Esophagus muscularis mucosa (tissue), 4 donors: ENCODE results near the gene AREL1. TPM values are rescaled to one million over a fixed set of nuclear protein-coding genes. Genes with fewer than 3 reads are reported as not detected.

Experiments
- DNase-seq: peaks from one replicate; pipeline ENCODE4 v3.0.0-alpha.2; 2017; ENCODE audit errors: extremely low spot score
- H3K27ac ChIP-seq, 4 donors: fragments of 200-600 bp; sonication (generic); replicated peaks in 1 of 4; 1 replicate in 3 of 4; 2 replicates in 1 of 4; pipeline ENCODE4 v1.5.1; 2016 to 2019; ENCODE audit warnings: mild to moderate bottlenecking in 1 of 4
- H3K27me3 ChIP-seq, 4 donors: fragments of 200-600 bp; sonication (generic); one replicate each; pipeline versions ENCODE4 v1.5.1 to v1.6.0; 2016 to 2019
- H3K36me3 ChIP-seq, 4 donors: fragments of 200-600 bp; sonication (generic); one replicate each; pipeline ENCODE4 v1.5.1; 2016 to 2019
- H3K4me1 ChIP-seq, 4 donors: fragments of 200-600 bp; sonication (generic); one replicate each; pipeline ENCODE4 v1.5.1; 2016 to 2019
- H3K4me3 ChIP-seq, 4 donors: fragments of 200-600 bp; sonication (generic); 1 replicate in 2 of 4; 2 replicates in 2 of 4; pipeline ENCODE4 v1.5.1; 2016 to 2019; ENCODE audit warnings: mild to moderate bottlenecking in 4 of 4, moderate library complexity in 1 of 4
- H3K9me3 ChIP-seq, 4 donors: fragments of 200-600 bp; sonication (generic); 1 replicate in 3 of 4; 2 replicates in 1 of 4; pipeline ENCODE4 v1.5.1; 2016 to 2019
- CTCF ChIP-seq, 3 experiments: fragments of 200-600 bp in 2 of 3; fragments of 450-650 bp in 1 of 3; sonication (generic) in 2 of 3; IDR thresholded peaks; one replicate each; pipeline ENCODE4 v1.5.1; 2017 to 2019; ENCODE audit warnings: antibody characterized with exemption in 3 of 3, mild to moderate bottlenecking in 2 of 3, moderate library complexity in 1 of 3
- EP300 ChIP-seq: sonication (generic); formaldehyde crosslinking; IDR thresholded peaks from one replicate; pipeline ENCODE4 v1.6.1; 2017; ENCODE audit warnings: antibody characterized with exemption
- POLR2A ChIP-seq: fragments of 450-650 bp; IDR thresholded peaks from one replicate; pipeline ENCODE4 v1.6.1; 2017; ENCODE audit warnings: antibody characterized with exemption, moderate library complexity, mild to moderate bottlenecking, low read depth
- POLR2AphosphoS5 ChIP-seq, 2 donors: sonication (generic); formaldehyde crosslinking; IDR thresholded peaks; one replicate each; pipeline ENCODE4 v1.6.1; 2017; ENCODE audit warnings: antibody characterized with exemption in 2 of 2
- WGBS: methylation state at CpG from one replicate; pipeline ENCODE4 v1.1.5; 2018; 5-methylcytosine and 5-hydroxymethylcytosine counted together
- intact Hi-C: fragments of 100-400 bp; cut with DNase I; formaldehyde crosslinking; loops from one replicate; pipeline ENCODE4 v1.15.1; 2023
- total RNA-seq, 4 donors: library from RNA; depleted of rRNA; stranded (reverse); fragments of >200 nt; gene quantifications; one replicate each; pipeline versions ENCODE4 v1.1.0 to v1.2.1, GENCODE V29; 2016

Gene AREL1
- total RNA-seq, 4 donors from 2014 or later = 12.3 to 21.6 (median 16.2) TPM

- intact Hi-C loops = no loop called here
- peaks cover 2 to 26% (median 5%) of the 10 kb centered on the region in 4 donors for H3K4me1 ChIP-seq
- H3K4me3 ChIP-seq = no peak overlapping the region
- no peaks in the 10 kb centered on the region for H3K36me3 ChIP-seq
- H3K27me3 ChIP-seq = peaks cover 0 to 38% (median 0%) of the 10 kb centered on the region in 4 donors
- DNase-seq = no peak
- TF ChIP-seq POLR2A (no peak), CTCF (IDR thresholded peaks at IDR 0.05) (no peak), POLR2AphosphoS5 (IDR thresholded peaks at IDR 0.05) (no peak), EP300 (no peak)
- no peak overlapping the region for H3K27ac ChIP-seq
- no peaks in the 10 kb centered on the region for H3K9me3 ChIP-seq
- whole genome bisulfite sequencing = 69% methylated on average over 5 of the region's 10 CpGs
These were observed 76.3 kb downstream of the AREL1 start for GRCh38 chr14:74636424-74637177.

- WGBS = 91% methylated on average over 3 of the region's 3 CpGs
These were observed 77.0 kb downstream of the AREL1 start for GRCh38 chr14:74635847-74636246.

GRCh38 chr14:74634964-74635363, 77.9 kb downstream of the AREL1 start:
- H3K27me3 ChIP-seq = peaks cover 0 to 22% (median 0%) of the 10 kb centered on the region in 4 donors
- H3K4me1 ChIP-seq = peaks cover 2 to 15% (median 5%) of the 10 kb centered on the region in 4 donors
- no peaks in the 10 kb centered on the region for H3K36me3 ChIP-seq
- H3K27ac ChIP-seq = no peak overlapping the region
- no peak for DNase-seq
- H3K9me3 ChIP-seq = no peaks in the 10 kb centered on the region
- no peak overlapping the region for H3K4me3 ChIP-seq
- 65% methylated on average over 2 of the region's 2 CpGs for WGBS
- intact Hi-C loops = no loop called here
- TF ChIP-seq POLR2A (no peak), POLR2AphosphoS5 (IDR thresholded peaks at IDR 0.05) (no peak), EP300 (no peak), CTCF (IDR thresholded peaks at IDR 0.05) (no peak)

More at GRCh38 chr14:74635847-74636246, 77.0 kb downstream of the AREL1 start:
- TF ChIP-seq CTCF (IDR thresholded peaks at IDR 0.05) = no peak
- no peak for TF ChIP-seq EP300
- no peak for TF ChIP-seq POLR2A
- TF ChIP-seq POLR2AphosphoS5 (IDR thresholded peaks at IDR 0.05) = no peak
- no peak for DNase-seq
- H3K27ac ChIP-seq = no peak overlapping the region
- no peaks in the 10 kb centered on the region for H3K36me3 ChIP-seq
- H3K4me3 ChIP-seq = no peak overlapping the region
- H3K4me1 ChIP-seq = peaks cover 2 to 21% (median 5%) of the 10 kb centered on the region in 4 donors
- H3K9me3 ChIP-seq = no peaks in the 10 kb centered on the region
- intact Hi-C loops = no loop called here
- peaks cover 0 to 30% (median 0%) of the 10 kb centered on the region in 4 donors for H3K27me3 ChIP-seq

- peaks cover 2 to 15% (median 5%) of the 10 kb centered on the region in 4 donors for H3K4me1 ChIP-seq
- TF ChIP-seq CTCF (IDR thresholded peaks at IDR 0.05) = no peak
- TF ChIP-seq POLR2AphosphoS5 (IDR thresholded peaks at IDR 0.05) = no peak
- no peak for TF ChIP-seq POLR2A
- DNase-seq = no peak
- H3K36me3 ChIP-seq = no peaks in the 10 kb centered on the region
- H3K4me3 ChIP-seq = no peak overlapping the region
- intact Hi-C loops = no loop called here
- 91% methylated on average over 1 of the region's 1 CpG for WGBS
- peaks cover 0 to 17% (median 0%) of the 10 kb centered on the region in 4 donors for H3K27me3 ChIP-seq
- H3K27ac ChIP-seq = no peak overlapping the region
- H3K9me3 ChIP-seq = no peaks in the 10 kb centered on the region
These were observed 78.4 kb downstream of the AREL1 start for GRCh38 chr14:74634481-74634880.
